HCT116 (cell line): ENCODE results near the gene HHATL. TPM values are rescaled to one million over a fixed set of nuclear protein-coding genes. Genes with fewer than 3 reads are reported as not detected.

Experiments
- ATAC-seq: fragments of 200-7000 bp; cut with Tn5 transposase; 2 replicates; pipeline ENCODE4 v1.9.1; 2020; ENCODE audit warnings: mild to moderate bottlenecking, moderate library complexity
- BruUV-seq: library from RNA; stranded (reverse); fragments of 400-500 nt; replicated peaks from 2 replicates; lab custom pipeline; 2021; lab: Mats Ljungman, UMichigan
- CTCF ChIA-PET: fragments of 300-600 bp; sonication (Branson Sonifier 250); formaldehyde crosslinking; loops from one replicate; lab custom pipeline; 2021; ENCODE audit warnings: antibody characterized with exemption; lab: Charles Lee
- POLR2A ChIA-PET: fragments of 300-600, 350-600 bp; sonication (Branson Sonifier 250); formaldehyde crosslinking; loops from one replicate; lab custom pipeline; 2021; ENCODE audit warnings: antibody characterized with exemption; lab: Charles Lee
- RAD21 ChIA-PET, 2 experiments: fragments of 300-600 bp; sonication (Branson Sonifier 250); formaldehyde crosslinking; loops; one replicate each; lab custom pipeline; 2023; ENCODE audit warnings: low total read pairs in 2 of 2; ENCODE audit not compliant: uncharacterized antibody in 2 of 2, unreplicated experiment in 2 of 2, low non-redundant PET in 1 of 2; lab: Charles Lee
- DNase-seq: peaks from one replicate; pipeline ENCODE4 v3.0.0-alpha.2; 2010; ENCODE audit warnings: low read depth, low spot score
- H2AFZ ChIP-seq: fragments of 200-600 bp; shearing (Covaris generic), sonication (generic); 2 replicates; pipeline ENCODE4 v1.6.1; 2017; ENCODE audit warnings: low read depth, mixed run types, mixed read lengths, antibody characterized with exemption, low read length; ENCODE audit not compliant: poor library complexity, severe bottlenecking
- H3K27ac ChIP-seq: 2 replicates; pipeline ENCODE4 v1.5.1; 2012; ENCODE audit warnings: low read depth, low read length
- H3K27me3 ChIP-seq: fragments of 200-600 bp; sonication (generic); 2 replicates; pipeline ENCODE4 v1.6.1; 2016; ENCODE audit warnings: mixed run types, low read length, mixed read lengths; ENCODE audit not compliant: insufficient read depth
- H3K36me3 ChIP-seq, 2 experiments: fragments of 200-500 bp in 1 of 2; fragments of 200-600 bp in 1 of 2; sonication (Bioruptor generic) in 1 of 2; sonication (generic) in 1 of 2; 2 replicates each; pipeline versions ENCODE4 v1.5.1 to v1.6.1; 2014 to 2016; ENCODE audit warnings: low read length in 2 of 2, inconsistent platforms in 1 of 2, mixed read lengths in 1 of 2, mixed run types in 1 of 2; ENCODE audit not compliant: insufficient read depth in 2 of 2, control insufficient read depth in 1 of 2
- H3K4me1 ChIP-seq, 2 experiments: fragments of 200-600 bp in 1 of 2; sonication (generic) in 1 of 2; 2 replicates each; pipeline versions ENCODE4 v1.5.1 to v1.6.1; 2012 to 2017; ENCODE audit warnings: low read length in 2 of 2, inconsistent platforms in 1 of 2, mild to moderate bottlenecking in 1 of 2, mixed read lengths in 1 of 2, mixed run types in 1 of 2, moderate library complexity in 1 of 2; ENCODE audit not compliant: insufficient read depth in 2 of 2, control insufficient read depth in 1 of 2
- H3K4me2 ChIP-seq: fragments of 200-600 bp; sonication (generic); 2 replicates; pipeline ENCODE4 v1.6.1; 2017; ENCODE audit warnings: mixed run types, low read length, mixed read lengths
- H3K4me3 ChIP-seq, 2 experiments: fragments of 200-600 bp in 1 of 2; sonication (generic) in 1 of 2; replicated peaks in 1 of 2; 2 replicates each; pipeline ENCODE4 v1.5.1; 2011 to 2016; ENCODE audit warnings: low read length in 2 of 2, control low read depth in 1 of 2, low read depth in 1 of 2, mild to moderate bottlenecking in 1 of 2, mixed read lengths in 1 of 2, mixed run types in 1 of 2
- H3K79me2 ChIP-seq: fragments of 200-600 bp; sonication (generic); 2 replicates; pipeline ENCODE4 v1.6.1; 2017; ENCODE audit warnings: mild to moderate bottlenecking, mixed run types, low read length, moderate library complexity, mixed read lengths; ENCODE audit not compliant: insufficient read depth
- H3K9ac ChIP-seq: fragments of 200-600 bp; sonication (generic); 2 replicates; pipeline ENCODE4 v1.6.1; 2016; ENCODE audit warnings: low read length, mixed read lengths
- H3K9me2 ChIP-seq: fragments of 200-600 bp; sonication (generic), shearing (Covaris generic); 2 replicates; pipeline ENCODE4 v1.6.1; 2017; ENCODE audit warnings: mixed run types, mild to moderate bottlenecking, moderate library complexity; ENCODE audit not compliant: insufficient read depth
- H3K9me3 ChIP-seq, 2 experiments: fragments of 200-500 bp in 1 of 2; fragments of 200-600 bp in 1 of 2; sonication (Bioruptor generic) in 1 of 2; sonication (generic) in 1 of 2; 2 replicates each; pipeline ENCODE4 v1.6.1; 2014 to 2017; ENCODE audit warnings: low read length in 2 of 2, mixed read lengths in 2 of 2, inconsistent platforms in 1 of 2, low read depth in 1 of 2, mild to moderate bottlenecking in 1 of 2, mixed run types in 1 of 2, moderate library complexity in 1 of 2; ENCODE audit not compliant: control insufficient read depth in 1 of 2, insufficient read depth in 1 of 2
- H4K20me1 ChIP-seq: fragments of 200-600 bp; sonication (generic), shearing (Covaris generic); 2 replicates; pipeline ENCODE4 v1.6.1; 2017; ENCODE audit warnings: mixed run types, mild to moderate bottlenecking, moderate library complexity; ENCODE audit not compliant: insufficient read depth
- ELF1 ChIP-seq: IDR thresholded peaks from 2 replicates; pipeline ENCODE4 v1.6.1; 2012; ENCODE audit warnings: low read depth, borderline replicate concordance
- EZH2 ChIP-seq: fragments of 200-600 bp; sonication (generic); IDR thresholded peaks from 2 replicates; pipeline ENCODE4 v1.6.1; 2017; ENCODE audit warnings: antibody characterized with exemption, mixed run types
- EZH2phosphoT487 ChIP-seq: fragments of 200-600 bp; IDR thresholded peaks from 2 replicates; pipeline ENCODE4 v1.6.1; 2018; ENCODE audit warnings: antibody characterized with exemption, borderline replicate concordance
- RAD21 ChIP-seq: IDR thresholded peaks from 2 replicates; pipeline ENCODE4 v1.6.1; 2012; ENCODE audit warnings: low read depth, mild to moderate bottlenecking
- SIN3A ChIP-seq: IDR thresholded peaks from 2 replicates; pipeline ENCODE4 v1.6.1; 2012; ENCODE audit warnings: low read depth
- TCF7L2 ChIP-seq: IDR thresholded peaks from 2 replicates; pipeline ENCODE4 v1.7.0; 2011; ENCODE audit warnings: borderline replicate concordance, inconsistent platforms; ENCODE audit not compliant: insufficient read depth, insufficient read length; ENCODE audit errors: extremely low read depth
- intact Hi-C: fragments of 100-400 bp; cut with micrococcal nuclease; formaldehyde crosslinking; loops from 2 replicates; pipeline ENCODE4 v1.10.0; 2022
- total RNA-seq: library from RNA; stranded (reverse); gene quantifications from one replicate; pipeline ENCODE4 v1.2.1, GENCODE V29; 2021; ENCODE audit not compliant: unreplicated experiment
- TF ChIP-seq, protein P1 (sequence below): IDR thresholded peaks from 2 replicates; pipeline ENCODE4 v1.6.1; 2012
- TF ChIP-seq, protein P2 (sequence below), 3 experiments: fragments of 200-600 bp in 1 of 3; sonication (generic) in 1 of 3; IDR thresholded peaks in 2 of 3; conservative IDR thresholded peaks in 1 of 3; 2 replicates each; pipeline ENCODE4 v1.5.1; 2012 to 2017; ENCODE audit warnings: low read depth in 2 of 3, low read length in 2 of 3, antibody characterized with exemption in 1 of 3, borderline replicate concordance in 1 of 3, control low read depth in 1 of 3, mild to moderate bottlenecking in 1 of 3, mixed read lengths in 1 of 3, mixed run types in 1 of 3, moderate library complexity in 1 of 3; ENCODE audit not compliant: insufficient read depth in 1 of 3
- TF ChIP-seq, protein P3 (sequence below): IDR thresholded peaks from 2 replicates; pipeline ENCODE4 v1.6.1; 2012

HHATL gene
- total RNA-seq, 1 experiment from 2014 or later, result 0.52 TPM

DNA sequence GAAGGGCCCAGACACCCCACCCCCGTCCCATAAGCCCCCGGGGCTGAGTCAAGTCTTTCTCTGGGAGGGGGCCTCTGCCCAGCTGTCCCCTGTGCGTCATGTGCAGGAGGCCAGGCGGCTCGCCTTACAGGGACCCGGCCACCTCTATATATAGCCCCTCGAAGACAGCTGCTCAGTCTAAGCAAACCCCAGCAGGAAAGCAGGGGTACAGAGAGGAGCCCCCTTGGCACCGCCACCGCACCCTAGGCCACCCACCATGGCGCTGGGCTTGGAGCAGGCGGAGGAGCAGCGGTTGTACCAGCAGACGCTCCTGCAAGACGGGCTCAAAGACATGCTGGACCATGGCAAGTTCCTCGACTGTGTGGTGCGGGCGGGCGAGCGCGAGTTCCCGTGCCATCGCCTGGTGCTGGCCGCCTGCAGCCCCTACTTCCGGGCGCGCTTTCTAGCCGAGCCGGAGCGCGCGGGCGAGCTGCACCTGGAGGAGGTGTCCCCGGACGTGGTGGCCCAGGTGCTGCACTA, 17.2 kb downstream of the HHATL start, which contains the start of gene KLHL40:
TSS of gene KLHL40 (plus strand) at position 175 of the 519 bp plus-strand sequence. CDS start at position 257, 82 bp downstream.
- DNase-seq (no peak), ATAC-seq (no peak)
- CTCF ChIA-PET, result no interaction called here
- POLR2A ChIA-PET, result no interaction called here
- no peak within 1 kb of the TSS for H2AFZ ChIP-seq
- no peaks in the 10 kb centered on the region for H4K20me1 ChIP-seq
- no peaks in the 10 kb centered on the region for H3K9me2 ChIP-seq
- H3K4me3 ChIP-seq, result peak within 1 kb of the TSS in 1 of 2 experiments; percentile 39; a peak in 1 of 4 replicates
- peak within 1 kb of the TSS; percentile 73 for H3K4me2 ChIP-seq
- intact Hi-C loops, result no loop called here
- no TSS peak for BruUV-seq
- RAD21 ChIA-PET, result no interaction called here
- H3K79me2 ChIP-seq, result no peaks in the 10 kb centered on the region
- H3K4me1 ChIP-seq, result peaks cover 3 to 23% of the 10 kb centered on the region in 2 experiments; a peak in 3 of 4 replicates
- H3K36me3 ChIP-seq, result no peaks in the 10 kb centered on the region
- H3K9ac ChIP-seq, result no peak within 1 kb of the TSS
- no peak within 1 kb of the TSS for H3K27ac ChIP-seq
- no peaks in the 10 kb centered on the region for H3K27me3 ChIP-seq
- no peaks in the 10 kb centered on the region for H3K9me3 ChIP-seq
- TF ChIP-seq TCF7L2, result no peak
- TF ChIP-seq ELF1, result no peak
- TF ChIP-seq, protein P1, sequence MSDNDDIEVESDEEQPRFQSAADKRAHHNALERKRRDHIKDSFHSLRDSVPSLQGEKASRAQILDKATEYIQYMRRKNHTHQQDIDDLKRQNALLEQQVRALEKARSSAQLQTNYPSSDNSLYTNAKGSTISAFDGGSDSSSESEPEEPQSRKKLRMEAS, result no peak

DNA sequence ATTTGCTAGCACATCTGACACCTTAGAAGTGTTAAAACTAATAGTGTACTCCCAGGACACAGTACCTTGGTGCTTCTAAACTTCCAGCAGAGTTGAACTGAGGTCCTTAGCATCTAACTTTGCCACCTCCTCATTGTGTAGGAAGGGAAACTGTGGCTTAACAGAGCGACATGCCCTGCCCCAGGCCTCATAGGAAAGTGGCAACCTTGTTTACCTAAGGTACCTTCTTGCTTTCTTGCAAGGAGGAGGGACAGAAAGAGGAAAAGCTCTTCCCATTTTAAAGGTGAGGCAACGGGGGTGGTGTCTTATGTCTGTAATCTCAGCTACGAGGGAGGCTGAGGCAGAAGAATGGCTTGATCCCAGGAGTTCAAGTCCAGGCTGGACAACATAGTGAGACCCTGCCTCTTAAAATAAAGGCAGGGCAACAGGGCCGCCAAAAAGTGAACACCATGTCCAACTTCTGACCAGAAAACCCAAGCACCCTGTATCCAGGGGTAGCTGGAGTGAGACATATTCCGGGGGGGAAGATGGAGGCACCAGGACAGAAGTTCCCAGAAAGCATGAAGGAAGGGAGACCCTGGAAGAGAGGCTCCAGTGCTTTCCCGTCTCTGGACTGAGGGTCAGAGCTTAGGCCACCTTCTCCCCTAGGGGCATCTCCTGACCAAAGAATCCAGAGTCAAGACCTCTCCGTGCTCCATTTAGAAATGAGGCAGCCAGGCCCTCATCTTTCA, 17.8 kb downstream of the HHATL start:
- TF ChIP-seq EZH2phosphoT487, result no peak
- TF ChIP-seq ELF1, result no peak
- TF ChIP-seq EZH2, result no peak
- TF ChIP-seq SIN3A, result no peak
- no peak for TF ChIP-seq RAD21
- TF ChIP-seq, protein P2, sequence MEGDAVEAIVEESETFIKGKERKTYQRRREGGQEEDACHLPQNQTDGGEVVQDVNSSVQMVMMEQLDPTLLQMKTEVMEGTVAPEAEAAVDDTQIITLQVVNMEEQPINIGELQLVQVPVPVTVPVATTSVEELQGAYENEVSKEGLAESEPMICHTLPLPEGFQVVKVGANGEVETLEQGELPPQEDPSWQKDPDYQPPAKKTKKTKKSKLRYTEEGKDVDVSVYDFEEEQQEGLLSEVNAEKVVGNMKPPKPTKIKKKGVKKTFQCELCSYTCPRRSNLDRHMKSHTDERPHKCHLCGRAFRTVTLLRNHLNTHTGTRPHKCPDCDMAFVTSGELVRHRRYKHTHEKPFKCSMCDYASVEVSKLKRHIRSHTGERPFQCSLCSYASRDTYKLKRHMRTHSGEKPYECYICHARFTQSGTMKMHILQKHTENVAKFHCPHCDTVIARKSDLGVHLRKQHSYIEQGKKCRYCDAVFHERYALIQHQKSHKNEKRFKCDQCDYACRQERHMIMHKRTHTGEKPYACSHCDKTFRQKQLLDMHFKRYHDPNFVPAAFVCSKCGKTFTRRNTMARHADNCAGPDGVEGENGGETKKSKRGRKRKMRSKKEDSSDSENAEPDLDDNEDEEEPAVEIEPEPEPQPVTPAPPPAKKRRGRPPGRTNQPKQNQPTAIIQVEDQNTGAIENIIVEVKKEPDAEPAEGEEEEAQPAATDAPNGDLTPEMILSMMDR (IDR thresholded peaks at IDR 0.05 in 2 of 3, conservative IDR thresholded peaks at IDR 0.05 in 1 of 3; ENCODE audit: borderline replicate concordance in 1 of 3, insufficient read depth in 1 of 3, low read depth in 2 of 3, low read length in 2 of 3), result no peak
- TF ChIP-seq, protein P3, sequence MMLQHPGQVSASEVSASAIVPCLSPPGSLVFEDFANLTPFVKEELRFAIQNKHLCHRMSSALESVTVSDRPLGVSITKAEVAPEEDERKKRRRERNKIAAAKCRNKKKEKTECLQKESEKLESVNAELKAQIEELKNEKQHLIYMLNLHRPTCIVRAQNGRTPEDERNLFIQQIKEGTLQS, result no peak
- TF ChIP-seq, all 23 proteins: peak for 0
- Histone ChIP-seq H4K20me1 (no peaks in the 10 kb centered on the region), H3K79me2 (no peaks in the 10 kb centered on the region), H3K9me2 (no peaks in the 10 kb centered on the region), H3K9me3 (no peaks in the 10 kb centered on the region), H3K27ac (no peak overlapping the region), H2AFZ (no peak overlapping the region), H3K4me2 (peak overlapping the region; percentile 73), H3K27me3 (no peaks in the 10 kb centered on the region), H3K4me1 (peaks cover 3 to 23% of the 10 kb centered on the region in 2 experiments; a peak in 3 of 4 replicates), H3K4me3 (no peak overlapping the region), H3K36me3 (no peaks in the 10 kb centered on the region), H3K9ac (no peak overlapping the region)
- ChIA-PET RAD21 (no interaction called here), POLR2A (no interaction called here), CTCF (no interaction called here)
- DNase-seq (no peak), ATAC-seq (no peak)
- intact Hi-C loops, result no loop called here
- no TSS peak for BruUV-seq
